ENCODE measurements around the gene PAX2. TPM values are rescaled to one million over a fixed set of nuclear protein-coding genes. Genes with fewer than 3 reads are reported as not detected.

PAX2 gene
- total and polyA plus RNA-seq, 2 of the 8 experiments (the other 6 are each of a cell fraction or from before 2014, with no cell fraction given) = 0.02 TPM; not detected in 1

GRCh38 chr10:100773646-100774045 is 28.3 kb downstream of the PAX2 start:
- CTCF ChIA-PET (ENCODE audit: partially characterized antibody) = no interaction called here
- TF ChIP-seq POLR2A (IDR thresholded peaks at IDR 0.05; ENCODE audit: control extremely low read depth in 1 of 2, low read depth in 2 of 2, low read length in 2 of 2) = no peak

More at GRCh38 chr10:100773646-100774045, 28.3 kb downstream of the PAX2 start:
- Histone ChIP-seq H2BK15ac (ENCODE audit: low read length) (no peak overlapping the region), H4K91ac (replicated peaks; ENCODE audit: insufficient read length, low read length) (no peak overlapping the region), H3K56ac (replicated peaks; ENCODE audit: insufficient read length, low read depth, low read length) (no peak overlapping the region), H3K14ac (ENCODE audit: insufficient read length) (no peak overlapping the region), H2AK5ac (ENCODE audit: low read depth, low read length) (no peak overlapping the region), H2BK20ac (ENCODE audit: low read length) (no peak overlapping the region), H3K23ac (ENCODE audit: insufficient read length) (no peak overlapping the region), H3K27ac (ENCODE audit: low read depth, low read length) (no peak overlapping the region), H3K4me1 (replicated peaks in 1 of 4; ENCODE audit: control insufficient read depth in 3 of 4, insufficient read depth in 4 of 4, low read length in 3 of 4) (peaks cover 3 to 10% (median 9%) of the 10 kb centered on the region in 4 experiments; a peak in 5 of 7 replicates), H3K36me3 (ENCODE audit: control insufficient read depth in 2 of 4, insufficient read depth in 4 of 4, low read length in 3 of 4) (no peaks in the 10 kb centered on the region), H2BK5ac (ENCODE audit: low read depth, low read length) (no peak overlapping the region), H3K4me2 (ENCODE audit: insufficient read depth in 1 of 2, low read depth in 2 of 2, low read length in 2 of 2) (no peak overlapping the region), H3K18ac (ENCODE audit: extremely low read depth, low read length) (no peak overlapping the region), H3K27me3 (replicated peaks in 1 of 4; ENCODE audit: control insufficient read depth in 3 of 4, extremely low read depth in 1 of 4, insufficient read depth in 3 of 4, low read length in 3 of 4) (peaks cover 0 to 8% (median 0%) of the 10 kb centered on the region in 4 experiments; a peak in 1 of 7 replicates), H4K8ac (ENCODE audit: extremely low read depth, insufficient read depth, low read length) (no peak overlapping the region), H3K9me3 (ENCODE audit: insufficient read depth in 2 of 2, low read depth in 1 of 2, low read length in 1 of 2) (no peaks in the 10 kb centered on the region), H3K79me2 (ENCODE audit: control insufficient read depth in 1 of 2, insufficient read depth in 2 of 2, low read length in 2 of 2) (no peaks in the 10 kb centered on the region), H2AFZ (ENCODE audit: low read length) (no peak overlapping the region), H3K79me1 (ENCODE audit: low read depth, low read length) (no peaks in the 10 kb centered on the region), H2BK120ac (replicated peaks; ENCODE audit: low read depth, low read length) (no peak overlapping the region), H3K4me3 (ENCODE audit: extremely low read depth in 1 of 4, insufficient read depth in 2 of 4, low read depth in 3 of 4, low read length in 4 of 4) (no peak overlapping the region), H3K9ac (replicated peaks in 1 of 4; ENCODE audit: extremely low read depth in 1 of 4, low read depth in 3 of 4, low read length in 3 of 4) (no peak overlapping the region), H2BK12ac (ENCODE audit: low read depth, low read length) (no peak overlapping the region), H3K4ac (replicated peaks; ENCODE audit: insufficient read length, low read depth, low read length) (no peak overlapping the region), H4K5ac (ENCODE audit: insufficient read length, low read depth, low read length) (no peak overlapping the region), H4K20me1 (replicated peaks in 1 of 2; ENCODE audit: control insufficient read depth in 1 of 2, insufficient read depth in 2 of 2, low read length in 2 of 2) (no peaks in the 10 kb centered on the region), H3K23me2 (ENCODE audit: low read depth, low read length) (no peaks in the 10 kb centered on the region)
- FAIRE-seq = no peak
- no peak for DNase-seq (ENCODE audit: low read depth in 1 of 2, low spot score in 2 of 2)
- POLR2A ChIA-PET (ENCODE audit: partially characterized antibody) = no interaction called here
- 82% methylated on average over 4 of the region's 4 CpGs; no CpG with 5 or more reads in 1 of the 2 experiments for WGBS, 2 experiments (ENCODE audit: extremely low coverage in 1 of 2, insufficient coverage in 1 of 2, insufficient read length in 1 of 2, insufficient replicate concordance in 2 of 2, low coverage in 1 of 2, low lambda C conversion rate in 2 of 2, missing lambda C conversion rate in 1 of 2)

Data from H1 (cell line).